H1 (cell line): ENCODE data around the gene CDR2L. TPM values are rescaled to one million over a fixed set of nuclear protein-coding genes. Genes with fewer than 3 reads are reported as not detected.

Source experiments
- CTCF ChIA-PET: fragments of 300-600 bp; sonication (Branson Sonifier 250); formaldehyde crosslinking; loops from one replicate; lab custom pipeline; 2021; ENCODE audit not compliant: partially characterized antibody; lab: Charles Lee
- POLR2A ChIA-PET: fragments of 300-600 bp; sonication (Branson Sonifier 250); formaldehyde crosslinking; loops from one replicate; lab custom pipeline; 2021; ENCODE audit warnings: inconsistent platforms; ENCODE audit not compliant: partially characterized antibody; lab: Charles Lee
- DNase-seq, 2 experiments: peaks; one replicate each; pipeline versions ENCODE4 v3.0.0 to v3.0.0-alpha.2; 2010 to 2022; ENCODE audit warnings: low spot score in 2 of 2, low read depth in 1 of 2, mixed read lengths in 1 of 2
- FAIRE-seq: peaks from 2 replicates; lab custom pipeline; 2011; peaks lifted over from hg19 to GRCh38; lab: Jason Lieb, UNC
- H2AFZ ChIP-seq: 2 replicates; pipeline ENCODE4 v1.8.1; 2012; ENCODE audit warnings: low read length, inconsistent platforms
- H2AK5ac ChIP-seq: 2 replicates; pipeline ENCODE4 v1.6.1; 2013; ENCODE audit warnings: low read depth, low read length
- H2BK120ac ChIP-seq: replicated peaks from 2 replicates; pipeline ENCODE3; 2013; ENCODE audit warnings: low read depth, low read length, inconsistent platforms
- H2BK12ac ChIP-seq: 2 replicates; pipeline ENCODE4 v1.6.1; 2013; ENCODE audit warnings: low read depth, low read length
- H2BK15ac ChIP-seq: 2 replicates; pipeline ENCODE4 v1.6.1; 2013; ENCODE audit warnings: low read length
- H2BK20ac ChIP-seq: 2 replicates; pipeline ENCODE4 v1.6.1; 2013; ENCODE audit warnings: low read length
- H2BK5ac ChIP-seq: 2 replicates; pipeline ENCODE4 v1.6.1; 2013; ENCODE audit warnings: low read depth, low read length
- H3K14ac ChIP-seq: 2 replicates; pipeline ENCODE4 v1.6.1; 2013; ENCODE audit warnings: inconsistent platforms; ENCODE audit not compliant: insufficient read length
- H3K18ac ChIP-seq: 2 replicates; pipeline ENCODE4 v1.6.1; 2013; ENCODE audit warnings: low read length; ENCODE audit errors: extremely low read depth
- H3K23ac ChIP-seq: 2 replicates; pipeline ENCODE4 v1.6.1; 2013; ENCODE audit warnings: inconsistent platforms; ENCODE audit not compliant: insufficient read length
- H3K23me2 ChIP-seq: 2 replicates; pipeline ENCODE4 v1.6.1; 2013; ENCODE audit warnings: low read depth, low read length
- H3K27ac ChIP-seq: 2 replicates; pipeline ENCODE4 v1.6.1; 2011; ENCODE audit warnings: low read depth, low read length, inconsistent platforms
- H3K27me3 ChIP-seq, 4 experiments: replicated peaks in 1 of 4; 1 replicate in 1 of 4; 2 replicates in 3 of 4; pipeline versions ENCODE4 v1.6.1 to v1.8.1; 2011 to 2013; ENCODE audit warnings: low read length in 3 of 4, mild to moderate bottlenecking in 3 of 4, inconsistent platforms in 2 of 4, mixed read lengths in 2 of 4, moderate library complexity in 1 of 4; ENCODE audit not compliant: control insufficient read depth in 3 of 4, insufficient read depth in 3 of 4; ENCODE audit errors: extremely low read depth in 1 of 4
- H3K36me3 ChIP-seq, 4 experiments: 2 replicates each; pipeline versions ENCODE4 v1.6.1 to v1.8.1; 2011 to 2013; ENCODE audit warnings: mild to moderate bottlenecking in 4 of 4, low read length in 3 of 4, moderate library complexity in 2 of 4, control low read depth in 1 of 4, inconsistent platforms in 1 of 4; ENCODE audit not compliant: insufficient read depth in 4 of 4, control insufficient read depth in 2 of 4
- H3K4ac ChIP-seq: replicated peaks from 2 replicates; pipeline ENCODE3; 2013; ENCODE audit warnings: low read length, low read depth, mixed read lengths, inconsistent platforms; ENCODE audit not compliant: insufficient read length
- H3K4me1 ChIP-seq, 4 experiments: replicated peaks in 1 of 4; 1 replicate in 1 of 4; 2 replicates in 3 of 4; pipeline versions ENCODE4 v1.6.1 to v1.8.1; 2011 to 2013; ENCODE audit warnings: low read length in 3 of 4, inconsistent platforms in 2 of 4, mixed read lengths in 1 of 4; ENCODE audit not compliant: insufficient read depth in 4 of 4, control insufficient read depth in 3 of 4
- H3K4me2 ChIP-seq, 2 experiments: 2 replicates each; pipeline versions ENCODE4 v1.6.1 to v1.8.1; 2011 to 2013; ENCODE audit warnings: low read depth in 2 of 2, low read length in 2 of 2, control low read depth in 1 of 2, inconsistent platforms in 1 of 2, mild to moderate bottlenecking in 1 of 2; ENCODE audit not compliant: insufficient read depth in 1 of 2
- H3K4me3 ChIP-seq, 4 experiments: fragments of 200-600, 300-600 bp in 1 of 4; sonication (generic), shearing (Covaris generic), sonication (Bioruptor Twin) in 1 of 4; 2 replicates each; pipeline versions ENCODE4 v1.5.1 to v1.8.1; 2011 to 2016; ENCODE audit warnings: low read length in 4 of 4, low read depth in 3 of 4, control low read depth in 2 of 4, inconsistent platforms in 2 of 4, mild to moderate bottlenecking in 2 of 4, mixed read lengths in 1 of 4, moderate library complexity in 1 of 4; ENCODE audit not compliant: insufficient read depth in 2 of 4; ENCODE audit errors: extremely low read depth in 1 of 4
- H3K56ac ChIP-seq: replicated peaks from 2 replicates; pipeline ENCODE3; 2013; ENCODE audit warnings: low read depth, mild to moderate bottlenecking, mixed read lengths, low read length, inconsistent platforms; ENCODE audit not compliant: insufficient read length
- H3K79me1 ChIP-seq: 2 replicates; pipeline ENCODE4 v1.6.1; 2013; ENCODE audit warnings: low read depth, low read length, control low read depth
- H3K79me2 ChIP-seq, 2 experiments: 2 replicates each; pipeline versions ENCODE4 v1.6.1 to v1.8.1; 2012 to 2013; ENCODE audit warnings: low read length in 2 of 2, mild to moderate bottlenecking in 2 of 2, inconsistent platforms in 1 of 2; ENCODE audit not compliant: insufficient read depth in 2 of 2, control insufficient read depth in 1 of 2
- H3K9ac ChIP-seq, 4 experiments: replicated peaks in 1 of 4; 1 replicate in 1 of 4; 2 replicates in 3 of 4; pipeline versions ENCODE4 v1.6.1 to v1.8.1; 2011 to 2013; ENCODE audit warnings: low read depth in 3 of 4, low read length in 3 of 4, control low read depth in 2 of 4, mild to moderate bottlenecking in 2 of 4, moderate library complexity in 2 of 4, inconsistent platforms in 1 of 4; ENCODE audit errors: extremely low read depth in 1 of 4
- H3K9me3 ChIP-seq, 2 experiments: 2 replicates each; pipeline versions ENCODE4 v1.6.1 to v1.8.1; 2012 to 2013; ENCODE audit warnings: mild to moderate bottlenecking in 2 of 2, moderate library complexity in 2 of 2, control low read depth in 1 of 2, inconsistent platforms in 1 of 2, low read depth in 1 of 2, low read length in 1 of 2, mixed read lengths in 1 of 2; ENCODE audit not compliant: insufficient read depth in 2 of 2
- H4K20me1 ChIP-seq, 2 experiments: replicated peaks in 1 of 2; 2 replicates each; pipeline versions ENCODE3 to v1.8.1; 2011 to 2013; ENCODE audit warnings: inconsistent platforms in 2 of 2, low read length in 2 of 2, mild to moderate bottlenecking in 1 of 2; ENCODE audit not compliant: insufficient read depth in 2 of 2, control insufficient read depth in 1 of 2
- H4K5ac ChIP-seq: 2 replicates; pipeline ENCODE4 v1.6.1; 2013; ENCODE audit warnings: low read length, low read depth, mixed read lengths, inconsistent platforms; ENCODE audit not compliant: insufficient read length
- H4K8ac ChIP-seq: 2 replicates; pipeline ENCODE4 v1.8.0; 2013; ENCODE audit warnings: mild to moderate bottlenecking, moderate library complexity, low read length, inconsistent platforms; ENCODE audit not compliant: insufficient read depth; ENCODE audit errors: extremely low read depth
- H4K91ac ChIP-seq: replicated peaks from 2 replicates; pipeline ENCODE3; 2013; ENCODE audit warnings: low read length, mixed read lengths, inconsistent platforms; ENCODE audit not compliant: insufficient read length
- CEBPB ChIP-seq: IDR thresholded peaks from 2 replicates; pipeline ENCODE4 v1.6.1; 2012; ENCODE audit warnings: low read depth, low read length
- CHD1 ChIP-seq: IDR thresholded peaks from 2 replicates; pipeline ENCODE4 v1.6.1; 2012; ENCODE audit warnings: low read depth, low read length, improper control_type of control experiment
- KDM4A ChIP-seq: IDR thresholded peaks from one replicate; pipeline ENCODE4 v1.7.1; 2012; ENCODE audit warnings: low read depth, mild to moderate bottlenecking, moderate library complexity, low read length, inconsistent platforms; ENCODE audit not compliant: severe bottlenecking
- KDM5A ChIP-seq: fragments of 200-600 bp; IDR thresholded peaks from 2 replicates; pipeline ENCODE4 v1.7.1; 2012; ENCODE audit warnings: mild to moderate bottlenecking, low read length, inconsistent platforms, mixed read lengths
- RFX5 ChIP-seq: IDR thresholded peaks from 2 replicates; pipeline ENCODE4 v1.6.1; 2011; ENCODE audit warnings: low read depth, low read length, improper control_type of control experiment, borderline replicate concordance
- RNF2 ChIP-seq: fragments of 200-900, 300-1000 bp; sonication (generic); IDR thresholded peaks from 2 replicates; pipeline ENCODE4 v1.7.1; 2016; ENCODE audit warnings: borderline replicate concordance, low read depth, mild to moderate bottlenecking, antibody characterized with exemption, low read length; ENCODE audit not compliant: poor library complexity, severe bottlenecking; ENCODE audit errors: missing control alignments
- SIN3A ChIP-seq, 2 experiments: IDR thresholded peaks in 1 of 2; conservative IDR thresholded peaks in 1 of 2; 2 replicates each; pipeline ENCODE4 v1.6.1; 2011 to 2012; ENCODE audit warnings: low read length in 2 of 2, improper control_type of control experiment in 1 of 2, low read depth in 1 of 2, mild to moderate bottlenecking in 1 of 2
- SIX5 ChIP-seq: IDR thresholded peaks from 2 replicates; pipeline ENCODE4 v1.6.1; 2011; ENCODE audit warnings: mild to moderate bottlenecking, low read depth, low read length
- WGBS, 2 experiments: shearing (Covaris generic) in 1 of 2; methylation state at CpG; one replicate each; pipeline versions ENCODE4 v1.1.6 to v1.1.7; 2013 to 2015; ENCODE audit warnings: low lambda C conversion rate in 2 of 2, mixed read lengths in 2 of 2, inconsistent platforms in 1 of 2, low coverage in 1 of 2, missing lambda C conversion rate in 1 of 2; ENCODE audit not compliant: insufficient replicate concordance in 2 of 2, insufficient coverage in 1 of 2, insufficient read length in 1 of 2; ENCODE audit errors: extremely low coverage in 1 of 2, missing lambda C conversion rate in 1 of 2; 5-methylcytosine and 5-hydroxymethylcytosine counted together
- polyA plus RNA-seq, 7 experiments: library from polyadenylated mRNA; depleted of rRNA in 3 of 7; stranded (reverse) in 5 of 7; unstranded in 2 of 7; fragments of >200 nt in 5 of 7; fragments of 200-250 nt in 2 of 7; gene quantifications; 1 replicate in 5 of 7; 2 replicates in 1 of 7; 4 replicates in 1 of 7; pipeline versions ENCODE4 v1.2.1 to v1.2.3, GENCODE V29; 2011 to 2013; ENCODE audit warnings: missing spikeins in 2 of 7, mixed read lengths in 2 of 7
- total RNA-seq: library from RNA; stranded (reverse); fragmentation: NEBNext Ultra II Directional; extraction: Animal tissue kit (Norgen Biotek cat#: 25700); gene quantifications from 2 replicates; pipeline ENCODE4 v1.2.1, GENCODE V29; 2021
- TF ChIP-seq, protein P1 (sequence below): IDR thresholded peaks from 2 replicates; pipeline ENCODE4 v1.6.1; 2012; ENCODE audit warnings: inconsistent platforms

CDR2L gene
- total and polyA plus RNA-seq, 2 of the 8 experiments (the other 6 are each of a cell fraction or from before 2014, with no cell fraction given), result 20.4 to 38.1 TPM

DNA sequence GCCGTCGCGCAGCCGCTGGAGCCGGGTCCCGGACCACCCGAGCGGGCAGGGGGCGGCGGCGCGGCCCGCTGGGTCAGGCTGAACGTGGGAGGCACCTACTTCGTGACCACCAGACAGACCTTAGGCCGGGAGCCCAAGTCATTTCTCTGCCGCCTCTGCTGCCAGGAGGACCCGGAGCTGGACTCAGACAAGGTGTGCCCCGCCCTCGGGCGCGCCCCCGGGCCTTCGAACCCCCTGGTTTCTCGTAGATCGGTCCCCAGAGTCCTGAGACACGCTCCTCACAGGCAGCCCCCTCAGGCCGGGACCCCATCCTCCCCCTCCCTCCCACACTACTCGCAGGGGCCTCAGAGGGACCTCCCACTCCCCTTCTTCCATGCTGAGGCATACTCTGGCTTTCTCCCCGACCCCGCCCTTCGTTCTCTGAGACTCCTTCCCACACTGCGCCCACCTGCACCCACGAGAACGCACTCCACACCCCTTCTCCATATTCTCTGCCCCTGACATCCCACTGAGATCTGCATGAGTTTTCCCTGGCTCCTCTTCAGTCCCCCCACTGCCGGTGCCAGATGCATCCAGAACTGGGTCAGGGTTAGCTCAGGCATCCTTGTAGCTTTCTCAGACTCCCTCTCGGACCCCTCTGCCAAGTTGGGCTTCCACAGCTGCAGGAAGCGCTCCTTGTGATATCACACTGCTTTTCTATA, 60.1 kb downstream of the CDR2L start:
- 0 out of 2 replicates have a peak overlapping the region, but pooled peaks have one; percentile 33 for H2BK12ac ChIP-seq
- H3K4me1 ChIP-seq, result peaks cover 0 to 16% (median 4%) of the 10 kb centered on the region in 4 experiments; a peak in 4 of 7 replicates
- H3K4me2 ChIP-seq, result peak overlapping the region; percentile 82 to 97
- peak overlapping the region; percentile 4 for H4K8ac ChIP-seq
- no peak for DNase-seq
- peaks cover 2 to 27% (median 11%) of the 10 kb centered on the region in 4 experiments; a peak in 5 of 8 replicates for H3K36me3 ChIP-seq
- H2AFZ ChIP-seq, result no peak overlapping the region
- H3K9ac ChIP-seq, result peak overlapping the region; percentile 70 to 85 (median 81)
- ChIA-PET CTCF (interaction anchor here (0.6 to 2.2 kb wide), 8 partner anchors 9 to 222 kb away, joined by 3 to 10 read pairs (median 4); partner anchors contain the start of gene MRPL58), POLR2A (interaction anchor here (1.0 to 4.8 kb wide), 11 partner anchors 10 to 65 kb away, joined by 3 to 20 read pairs (median 3); partner anchors contain the start of genes MRPL58 and SLC16A5)
- FAIRE-seq, result no peak
- H2BK5ac ChIP-seq, result peak overlapping the region; percentile 77; the same call in 1 of the 2 replicates
- H3K79me1 ChIP-seq, result peaks cover 6% of the 10 kb centered on the region; the same call in 1 of the 2 replicates
- H2BK15ac ChIP-seq, result peak overlapping the region; percentile 12; the same call in 1 of the 2 replicates
- H3K23ac ChIP-seq, result no peak overlapping the region
- no peaks in the 10 kb centered on the region; the same call in 1 of the 2 replicates for H3K23me2 ChIP-seq
- peak overlapping the region; percentile 74; the same call in 1 of the 2 replicates for H3K27ac ChIP-seq
- no peak overlapping the region for H2AK5ac ChIP-seq
- H3K14ac ChIP-seq, result no peak overlapping the region
- no peak overlapping the region for H2BK20ac ChIP-seq
- no peak overlapping the region for H3K4ac ChIP-seq
- peaks cover 3 to 4% of the 10 kb centered on the region in 2 experiments for H4K20me1 ChIP-seq
- peak overlapping the region; percentile 5 for H3K56ac ChIP-seq
- no peak overlapping the region; the same call in 1 of the 2 replicates for H3K18ac ChIP-seq
- H4K5ac ChIP-seq, result peak overlapping the region; percentile 54
- H3K4me3 ChIP-seq, result peak overlapping the region; percentile 82 to 97 (median 87)
- H4K91ac ChIP-seq, result no peak overlapping the region
- no peaks in the 10 kb centered on the region for H3K27me3 ChIP-seq
- WGBS, 2 experiments, result 2% methylated on average over 22 of the region's 38 CpGs; no CpG with 5 or more reads in 1 of the 2 experiments
- no peak overlapping the region for H2BK120ac ChIP-seq
- no peaks in the 10 kb centered on the region for H3K9me3 ChIP-seq
- peaks cover 8 to 38% of the 10 kb centered on the region in 2 experiments for H3K79me2 ChIP-seq
- TF ChIP-seq KDM5A (no peak), SIX5 (no peak), RFX5 (no peak), SIN3A (conservative IDR thresholded peaks at IDR 0.05 in 1 of 2, IDR thresholded peaks at IDR 0.05 in 1 of 2; ENCODE audit: low read depth in 1 of 2, low read length in 2 of 2) (peak in 1 of 2 experiments; percentile 34; a peak in 1 of 4 replicates), KDM4A (peak; percentile 34), CEBPB (no peak), CHD1 (no peak), RNF2 (no peak)
- TF ChIP-seq, protein P1, sequence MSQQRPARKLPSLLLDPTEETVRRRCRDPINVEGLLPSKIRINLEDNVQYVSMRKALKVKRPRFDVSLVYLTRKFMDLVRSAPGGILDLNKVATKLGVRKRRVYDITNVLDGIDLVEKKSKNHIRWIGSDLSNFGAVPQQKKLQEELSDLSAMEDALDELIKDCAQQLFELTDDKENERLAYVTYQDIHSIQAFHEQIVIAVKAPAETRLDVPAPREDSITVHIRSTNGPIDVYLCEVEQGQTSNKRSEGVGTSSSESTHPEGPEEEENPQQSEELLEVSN, result no peak
